Measurements from ENCODE around the gene GFRA1. TPM values are rescaled to one million over a fixed set of nuclear protein-coding genes. Genes with fewer than 3 reads are reported as not detected.

GFRA1 gene
- total RNA-seq, 1 donor, result not detected

GRCh38 chr10:116257785-116258184 is 15.2 kb downstream of the GFRA1 start:
- no peaks in the 10 kb centered on the region for H3K4me1 ChIP-seq (ENCODE audit: insufficient read depth, low read length)
- no peak overlapping the region for H3K4me3 ChIP-seq (ENCODE audit: low read length)
- H3K27me3 ChIP-seq (ENCODE audit: insufficient read depth, low read length), result no peaks in the 10 kb centered on the region
- no peaks in the 10 kb centered on the region for H3K9me3 ChIP-seq (ENCODE audit: low read depth, low read length)

- no peaks in the 10 kb centered on the region for H3K9me3 ChIP-seq (ENCODE audit: low read depth, low read length)
- H3K4me3 ChIP-seq (ENCODE audit: low read length), result no peak overlapping the region
- H3K27me3 ChIP-seq (ENCODE audit: insufficient read depth, low read length), result no peaks in the 10 kb centered on the region
- H3K4me1 ChIP-seq (ENCODE audit: insufficient read depth, low read length), result no peaks in the 10 kb centered on the region
These were observed 16.2 kb downstream of the GFRA1 start for GRCh38 chr10:116256752-116257259.

- no peaks in the 10 kb centered on the region for H3K9me3 ChIP-seq (ENCODE audit: low read depth, low read length)
- H3K4me1 ChIP-seq (ENCODE audit: insufficient read depth, low read length), result no peaks in the 10 kb centered on the region
- H3K4me3 ChIP-seq (ENCODE audit: low read length), result no peak overlapping the region
- H3K27me3 ChIP-seq (ENCODE audit: insufficient read depth, low read length), result no peaks in the 10 kb centered on the region
These were observed 16.9 kb downstream of the GFRA1 start for GRCh38 chr10:116255886-116256751.

- Histone ChIP-seq H3K4me1 (ENCODE audit: insufficient read depth, low read length) (no peaks in the 10 kb centered on the region), H3K9me3 (ENCODE audit: low read depth, low read length) (no peaks in the 10 kb centered on the region)
These were observed 18.4 kb downstream of the GFRA1 start for GRCh38 chr10:116254422-116255155.

GRCh38 chr10:116253716-116254115 is 19.3 kb downstream of the GFRA1 start:
- Histone ChIP-seq H3K4me1 (ENCODE audit: insufficient read depth, low read length) (no peaks in the 10 kb centered on the region), H3K4me3 (ENCODE audit: low read length) (no peak overlapping the region), H3K9me3 (ENCODE audit: low read depth, low read length) (no peaks in the 10 kb centered on the region), H3K27me3 (ENCODE audit: insufficient read depth, low read length) (no peaks in the 10 kb centered on the region)

More at GRCh38 chr10:116254422-116255155, 18.4 kb downstream of the GFRA1 start:
- no peaks in the 10 kb centered on the region for H3K27me3 ChIP-seq (ENCODE audit: insufficient read depth, low read length)
- H3K4me3 ChIP-seq (ENCODE audit: low read length), result no peak overlapping the region

GRCh38 chr10:116251602-116252395 is 21.2 kb downstream of the GFRA1 start:
- Histone ChIP-seq H3K9me3 (ENCODE audit: low read depth, low read length) (no peaks in the 10 kb centered on the region), H3K27me3 (ENCODE audit: insufficient read depth, low read length) (no peaks in the 10 kb centered on the region), H3K4me1 (ENCODE audit: insufficient read depth, low read length) (no peaks in the 10 kb centered on the region), H3K4me3 (ENCODE audit: low read length) (no peak overlapping the region)

GRCh38 chr10:116247691-116248090 is 25.3 kb downstream of the GFRA1 start:
- no peaks in the 10 kb centered on the region for H3K27me3 ChIP-seq (ENCODE audit: insufficient read depth, low read length)
- no peaks in the 10 kb centered on the region for H3K4me1 ChIP-seq (ENCODE audit: insufficient read depth, low read length)
- H3K4me3 ChIP-seq (ENCODE audit: low read length), result no peak overlapping the region
- no peaks in the 10 kb centered on the region for H3K9me3 ChIP-seq (ENCODE audit: low read depth, low read length)

- Histone ChIP-seq H3K4me3 (ENCODE audit: low read length) (no peak overlapping the region), H3K9me3 (ENCODE audit: low read depth, low read length) (no peaks in the 10 kb centered on the region), H3K27me3 (ENCODE audit: insufficient read depth, low read length) (no peaks in the 10 kb centered on the region), H3K4me1 (ENCODE audit: insufficient read depth, low read length) (no peaks in the 10 kb centered on the region)
These were observed 26.7 kb downstream of the GFRA1 start for GRCh38 chr10:116246263-116246662.

GRCh38 chr10:116245156-116245555 is 27.9 kb downstream of the GFRA1 start:
- Histone ChIP-seq H3K4me3 (ENCODE audit: low read length) (no peak overlapping the region), H3K9me3 (ENCODE audit: low read depth, low read length) (no peaks in the 10 kb centered on the region), H3K4me1 (ENCODE audit: insufficient read depth, low read length) (no peaks in the 10 kb centered on the region), H3K27me3 (ENCODE audit: insufficient read depth, low read length) (no peaks in the 10 kb centered on the region)

GRCh38 chr10:116241642-116242410 is 31.2 kb downstream of the GFRA1 start:
- Histone ChIP-seq H3K9me3 (ENCODE audit: low read depth, low read length) (no peaks in the 10 kb centered on the region), H3K27me3 (ENCODE audit: insufficient read depth, low read length) (no peaks in the 10 kb centered on the region), H3K4me1 (ENCODE audit: insufficient read depth, low read length) (no peaks in the 10 kb centered on the region), H3K4me3 (ENCODE audit: low read length) (no peak overlapping the region)

- no peaks in the 10 kb centered on the region for H3K9me3 ChIP-seq (ENCODE audit: low read depth, low read length)
- no peaks in the 10 kb centered on the region for H3K27me3 ChIP-seq (ENCODE audit: insufficient read depth, low read length)
- H3K4me1 ChIP-seq (ENCODE audit: insufficient read depth, low read length), result no peaks in the 10 kb centered on the region
- no peak overlapping the region for H3K4me3 ChIP-seq (ENCODE audit: low read length)
These were observed 31.9 kb downstream of the GFRA1 start for GRCh38 chr10:116241085-116241484.

GRCh38 chr10:116240157-116240950 is 32.7 kb downstream of the GFRA1 start:
- Histone ChIP-seq H3K4me3 (ENCODE audit: low read length) (no peak overlapping the region), H3K4me1 (ENCODE audit: insufficient read depth, low read length) (no peaks in the 10 kb centered on the region), H3K9me3 (ENCODE audit: low read depth, low read length) (no peaks in the 10 kb centered on the region), H3K27me3 (ENCODE audit: insufficient read depth, low read length) (no peaks in the 10 kb centered on the region)

GRCh38 chr10:116239229-116239628 is 33.8 kb downstream of the GFRA1 start:
- H3K4me1 ChIP-seq (ENCODE audit: insufficient read depth, low read length), result no peaks in the 10 kb centered on the region
- H3K4me3 ChIP-seq (ENCODE audit: low read length), result no peak overlapping the region
- H3K9me3 ChIP-seq (ENCODE audit: low read depth, low read length), result no peaks in the 10 kb centered on the region
- no peaks in the 10 kb centered on the region for H3K27me3 ChIP-seq (ENCODE audit: insufficient read depth, low read length)

- no peak overlapping the region for H3K4me3 ChIP-seq (ENCODE audit: low read length)
These were observed 35.0 kb downstream of the GFRA1 start for GRCh38 chr10:116237970-116238369.

More at GRCh38 chr10:116237970-116238369, 35.0 kb downstream of the GFRA1 start:
- no peaks in the 10 kb centered on the region for H3K9me3 ChIP-seq (ENCODE audit: low read depth, low read length)
- no peaks in the 10 kb centered on the region for H3K4me1 ChIP-seq (ENCODE audit: insufficient read depth, low read length)
- no peaks in the 10 kb centered on the region for H3K27me3 ChIP-seq (ENCODE audit: insufficient read depth, low read length)
